Smooth muscle cell (in vitro differentiated cells): ENCODE data around the gene YIPF1. TPM values are rescaled to one million over a fixed set of nuclear protein-coding genes. Genes with fewer than 3 reads are reported as not detected.

ENCODE experiments used
- DNase-seq: peaks from one replicate; lab custom pipeline; 2025; ENCODE audit not compliant: unreplicated experiment; lab: John Stamatoyannopoulos, UW
- H2AFZ ChIP-seq: fragments of 200-600 bp; sonication (generic); 2 replicates; pipeline ENCODE4 v1.6.0; 2016; ENCODE audit warnings: antibody characterized with exemption, low read depth, mild to moderate bottlenecking
- H3F3A ChIP-seq: fragments of 200-600 bp; sonication (generic); 2 replicates; pipeline ENCODE4 v1.6.0; 2017; ENCODE audit warnings: antibody characterized with exemption, low read depth
- H3K27ac ChIP-seq: fragments of 200-600 bp; sonication (generic); 2 replicates; pipeline ENCODE4 v1.5.1; 2016; ENCODE audit warnings: low read depth, mild to moderate bottlenecking
- H3K27me3 ChIP-seq: fragments of 200-600 bp; sonication (generic); 2 replicates; pipeline ENCODE4 v1.6.1; 2016; ENCODE audit warnings: low read depth, mild to moderate bottlenecking
- H3K36me3 ChIP-seq: fragments of 200-600 bp; sonication (generic); 2 replicates; pipeline ENCODE4 v1.5.1; 2016; ENCODE audit warnings: low read depth
- H3K4me1 ChIP-seq: fragments of 200-600 bp; sonication (generic); 2 replicates; pipeline ENCODE4 v1.5.1; 2016; ENCODE audit warnings: low read depth
- H3K4me2 ChIP-seq: fragments of 200-600 bp; sonication (generic); 2 replicates; pipeline ENCODE4 v1.6.0; 2016; ENCODE audit warnings: mild to moderate bottlenecking
- H3K4me3 ChIP-seq: fragments of 200-600 bp; sonication (generic); 2 replicates; pipeline ENCODE4 v1.5.1; 2016; ENCODE audit warnings: mild to moderate bottlenecking
- H3K79me2 ChIP-seq: fragments of 200-600 bp; sonication (generic); 2 replicates; pipeline ENCODE4 v1.6.0; 2016; ENCODE audit warnings: low read depth, mild to moderate bottlenecking
- H3K9ac ChIP-seq: fragments of 200-600 bp; sonication (generic); 2 replicates; pipeline ENCODE4 v1.6.0; 2016; ENCODE audit warnings: low read depth
- H3K9me3 ChIP-seq: fragments of 200-600 bp; sonication (generic); replicated peaks from 2 replicates; pipeline ENCODE4 v1.5.1; 2016; ENCODE audit warnings: low read depth
- H4K20me1 ChIP-seq: fragments of 200-600 bp; sonication (generic); 2 replicates; pipeline ENCODE4 v1.6.0; 2016; ENCODE audit warnings: low read depth
- WGBS: methylation state at CpG from one replicate; pipeline ENCODE4 v1.1.7; 2016; ENCODE audit warnings: low lambda C conversion rate; 5-methylcytosine and 5-hydroxymethylcytosine counted together
- polyA plus RNA-seq: library from polyadenylated mRNA; unstranded; fragments of >200 nt; fragmentation: Nextera tagmentation; extraction: Ambion mirVana; gene quantifications from 2 replicates; pipeline ENCODE4 v1.2.1, GENCODE V29; 2016
- total RNA-seq: library from RNA; depleted of rRNA; stranded (reverse); fragments of >200 nt; gene quantifications from 2 replicates; pipeline ENCODE4 v1.2.3, GENCODE V29; 2014
- TF ChIP-seq, protein P1 (sequence below): fragments of 200-600 bp; sonication (generic); IDR thresholded peaks from 2 replicates; pipeline ENCODE4 v1.5.1; 2017; ENCODE audit warnings: borderline replicate concordance, mild to moderate bottlenecking, antibody characterized with exemption; ENCODE audit not compliant: insufficient read depth, poor library complexity, severe bottlenecking

The YIPF1 gene
- total and polyA plus RNA-seq, 2 experiments from 2014 or later = 32.4 to 45.9 TPM

DNA sequence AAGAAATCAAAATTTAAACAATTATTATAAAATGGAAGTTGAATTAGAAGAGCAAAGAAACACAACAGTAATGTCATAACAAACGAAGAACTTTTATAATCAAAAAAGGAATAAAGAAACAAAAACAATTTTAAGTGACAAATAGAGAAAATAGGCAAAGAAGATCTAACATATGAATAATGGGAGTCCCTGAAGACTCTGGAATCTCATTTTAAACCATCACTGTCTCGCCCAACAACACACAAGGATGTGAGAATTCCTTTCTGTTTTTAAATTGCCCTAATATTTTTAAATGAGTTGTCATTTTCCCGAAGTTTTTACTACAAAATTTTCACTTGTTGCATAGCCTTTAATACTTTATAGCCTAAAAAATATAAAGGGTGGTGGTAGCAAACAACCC is 47.2 kb downstream of the YIPF1 start:
- Histone ChIP-seq H3K4me2 (no peak overlapping the region), H3K79me2 (peaks cover under 1% of the 10 kb centered on the region), H3K27ac (no peak overlapping the region), H3K9me3 (no peaks in the 10 kb centered on the region), H3K4me3 (no peak overlapping the region), H3K27me3 (no peaks in the 10 kb centered on the region), H3F3A (no peaks in the 10 kb centered on the region), H2AFZ (no peak overlapping the region), H3K4me1 (peaks cover 2% of the 10 kb centered on the region), H4K20me1 (no peaks in the 10 kb centered on the region), H3K36me3 (no peaks in the 10 kb centered on the region), H3K9ac (no peak overlapping the region)
- TF ChIP-seq, protein P1, sequence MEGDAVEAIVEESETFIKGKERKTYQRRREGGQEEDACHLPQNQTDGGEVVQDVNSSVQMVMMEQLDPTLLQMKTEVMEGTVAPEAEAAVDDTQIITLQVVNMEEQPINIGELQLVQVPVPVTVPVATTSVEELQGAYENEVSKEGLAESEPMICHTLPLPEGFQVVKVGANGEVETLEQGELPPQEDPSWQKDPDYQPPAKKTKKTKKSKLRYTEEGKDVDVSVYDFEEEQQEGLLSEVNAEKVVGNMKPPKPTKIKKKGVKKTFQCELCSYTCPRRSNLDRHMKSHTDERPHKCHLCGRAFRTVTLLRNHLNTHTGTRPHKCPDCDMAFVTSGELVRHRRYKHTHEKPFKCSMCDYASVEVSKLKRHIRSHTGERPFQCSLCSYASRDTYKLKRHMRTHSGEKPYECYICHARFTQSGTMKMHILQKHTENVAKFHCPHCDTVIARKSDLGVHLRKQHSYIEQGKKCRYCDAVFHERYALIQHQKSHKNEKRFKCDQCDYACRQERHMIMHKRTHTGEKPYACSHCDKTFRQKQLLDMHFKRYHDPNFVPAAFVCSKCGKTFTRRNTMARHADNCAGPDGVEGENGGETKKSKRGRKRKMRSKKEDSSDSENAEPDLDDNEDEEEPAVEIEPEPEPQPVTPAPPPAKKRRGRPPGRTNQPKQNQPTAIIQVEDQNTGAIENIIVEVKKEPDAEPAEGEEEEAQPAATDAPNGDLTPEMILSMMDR = no peak
- whole genome bisulfite sequencing = 83% methylated on average over 3 of the region's 3 CpGs
- DNase-seq = no peak

DNA sequence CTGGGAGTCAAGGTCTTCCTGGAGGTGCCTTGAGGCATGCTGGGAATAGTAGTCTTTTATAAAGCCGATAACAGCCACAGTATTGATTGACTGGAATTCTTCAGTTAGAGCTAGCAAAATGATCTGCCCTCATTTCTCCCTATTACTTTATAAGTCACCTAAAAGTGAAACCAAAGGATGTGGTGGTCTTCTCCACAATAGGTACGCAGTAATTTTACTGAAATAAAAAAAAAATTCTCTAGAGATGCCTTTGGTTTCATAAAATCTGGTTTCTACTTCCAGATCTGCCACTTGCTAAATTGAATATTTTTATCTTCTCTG is 51.0 kb downstream of the YIPF1 start:
- no peaks in the 10 kb centered on the region for H3K9me3 ChIP-seq
- no peak for DNase-seq
- H3K79me2 ChIP-seq = peaks cover 18% of the 10 kb centered on the region
- H3K9ac ChIP-seq = no peak overlapping the region
- H3K4me2 ChIP-seq = peak overlapping the region; percentile 92
- H3K36me3 ChIP-seq = no peaks in the 10 kb centered on the region
- TF ChIP-seq, protein P1 = no peak
- H3K27me3 ChIP-seq = no peaks in the 10 kb centered on the region
- no peaks in the 10 kb centered on the region for H3F3A ChIP-seq
- peak overlapping the region; percentile 72 for H3K4me3 ChIP-seq
- H2AFZ ChIP-seq = peak overlapping the region; percentile 93
- no peaks in the 10 kb centered on the region for H4K20me1 ChIP-seq
- H3K27ac ChIP-seq = no peak overlapping the region
- 10% methylated on average over 2 of the region's 2 CpGs for WGBS
- H3K4me1 ChIP-seq = peaks cover 8% of the 10 kb centered on the region

DNA sequence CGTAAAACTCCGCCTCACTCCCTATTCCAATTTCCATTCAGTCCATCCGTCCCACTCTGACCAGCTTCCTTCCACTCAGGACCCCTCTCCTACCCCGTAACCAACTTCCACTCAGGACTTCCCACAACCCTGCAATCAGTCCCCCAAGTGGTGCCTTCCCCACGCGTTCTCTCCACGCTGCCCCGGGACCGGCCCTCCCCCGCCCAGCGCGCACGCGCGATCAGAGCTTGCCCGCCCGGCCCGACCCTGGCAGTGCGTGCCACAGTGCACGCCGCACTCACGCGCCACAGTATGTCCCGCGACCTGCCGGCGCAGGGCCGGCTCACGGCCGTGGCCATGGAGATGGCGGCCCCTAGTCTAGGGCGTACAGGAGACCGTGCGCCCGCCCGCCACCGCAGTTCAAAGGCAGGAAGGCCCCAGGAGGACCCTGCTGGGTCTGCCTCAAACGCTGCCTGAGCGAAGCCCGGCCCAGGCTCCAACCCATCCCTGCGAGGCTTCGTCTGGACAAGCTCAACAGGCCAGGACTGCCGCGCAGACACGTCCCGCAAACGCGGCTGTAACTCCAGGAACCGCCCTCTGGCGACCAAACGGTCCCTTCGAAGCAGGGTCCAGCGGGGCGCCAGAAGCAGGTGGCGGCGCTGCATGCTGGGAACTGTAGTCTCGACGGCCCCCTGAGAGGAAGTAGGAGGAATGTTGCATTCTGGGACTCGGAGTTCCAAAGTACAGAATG is 51.5 kb downstream of the YIPF1 start, which contains the start of gene NDC1:
Gene NDC1, minus strand, starts transcription at position 373 of the 730 bp plus-strand sequence. Its CDS starts 35 bp downstream, at position 338.
- peak within 1 kb of the TSS; percentile 93 for H2AFZ ChIP-seq
- H3K27me3 ChIP-seq = no peaks in the 10 kb centered on the region
- no peaks in the 10 kb centered on the region for H4K20me1 ChIP-seq
- peak; percentile 90 for DNase-seq
- H3K4me1 ChIP-seq = peaks cover 8% of the 10 kb centered on the region
- no peaks in the 10 kb centered on the region for H3K36me3 ChIP-seq
- no peaks in the 10 kb centered on the region for H3K9me3 ChIP-seq
- peak within 1 kb of the TSS; percentile 72 for H3K4me3 ChIP-seq
- peak within 1 kb of the TSS; percentile 70 for H3K9ac ChIP-seq
- peak within 1 kb of the TSS; percentile 76 for H3K27ac ChIP-seq
- WGBS = 2% methylated on average over 56 of the region's 59 CpGs
- H3K79me2 ChIP-seq = peaks cover 18% of the 10 kb centered on the region
- TF ChIP-seq, protein P1 = no peak
- peak within 1 kb of the TSS; percentile 92 for H3K4me2 ChIP-seq
- H3F3A ChIP-seq = no peaks in the 10 kb centered on the region

DNA sequence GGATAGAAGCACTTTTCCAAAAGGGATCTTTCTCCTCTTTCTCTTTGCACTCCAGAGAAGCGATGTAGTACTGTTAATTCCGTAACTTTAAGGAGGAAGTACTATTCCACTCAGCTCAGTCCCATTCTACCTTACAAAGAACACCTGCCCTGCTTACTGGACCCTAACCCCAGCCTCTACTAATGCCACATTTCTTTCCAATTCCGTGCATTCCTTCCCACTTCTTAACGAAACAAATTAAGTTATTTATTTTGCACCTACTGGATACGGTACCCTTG is 52.0 kb downstream of the YIPF1 start:
- DNase-seq = no peak
- peaks cover 18% of the 10 kb centered on the region for H3K79me2 ChIP-seq
- WGBS = 4% methylated on average over 5 of the region's 5 CpGs
- no peaks in the 10 kb centered on the region for H3K9me3 ChIP-seq
- TF ChIP-seq, protein P1 = no peak
- H3K4me2 ChIP-seq = peak overlapping the region; percentile 92
- peak overlapping the region; percentile 70 for H3K9ac ChIP-seq
- H2AFZ ChIP-seq = peak overlapping the region; percentile 93
- H3K4me1 ChIP-seq = peaks cover 8% of the 10 kb centered on the region
- no peaks in the 10 kb centered on the region for H3K36me3 ChIP-seq
- no peaks in the 10 kb centered on the region for H3F3A ChIP-seq
- H3K4me3 ChIP-seq = peak overlapping the region; percentile 72
- H3K27ac ChIP-seq = peak overlapping the region; percentile 76
- no peaks in the 10 kb centered on the region for H4K20me1 ChIP-seq
- no peaks in the 10 kb centered on the region for H3K27me3 ChIP-seq
